H1 (cell line): ENCODE results near the gene DNAJC5G. TPM values are rescaled to one million over a fixed set of nuclear protein-coding genes. Genes with fewer than 3 reads are reported as not detected.

Experiments
- CTBP2 ChIP-seq: IDR thresholded peaks from 2 replicates; pipeline ENCODE4 v1.7.0; 2011; ENCODE audit warnings: borderline replicate concordance, mild to moderate bottlenecking, moderate library complexity, mixed read lengths, low read length; ENCODE audit not compliant: insufficient read depth, insufficient read length
- polyA plus RNA-seq, 7 experiments: library from polyadenylated mRNA; depleted of rRNA in 3 of 7; stranded (reverse) in 5 of 7; unstranded in 2 of 7; fragments of >200 nt in 5 of 7; fragments of 200-250 nt in 2 of 7; gene quantifications; 1 replicate in 5 of 7; 2 replicates in 1 of 7; 4 replicates in 1 of 7; pipeline versions ENCODE4 v1.2.1 to v1.2.3, GENCODE V29; 2011 to 2013; ENCODE audit warnings: missing spikeins in 2 of 7, mixed read lengths in 2 of 7
- total RNA-seq: library from RNA; stranded (reverse); fragmentation: NEBNext Ultra II Directional; extraction: Animal tissue kit (Norgen Biotek cat#: 25700); gene quantifications from 2 replicates; pipeline ENCODE4 v1.2.1, GENCODE V29; 2021

Gene DNAJC5G
- total and polyA plus RNA-seq, 2 of the 8 experiments (the other 6 are each of a cell fraction or from before 2014, with no cell fraction given), result 0.83 to 1.4 TPM

DNA sequence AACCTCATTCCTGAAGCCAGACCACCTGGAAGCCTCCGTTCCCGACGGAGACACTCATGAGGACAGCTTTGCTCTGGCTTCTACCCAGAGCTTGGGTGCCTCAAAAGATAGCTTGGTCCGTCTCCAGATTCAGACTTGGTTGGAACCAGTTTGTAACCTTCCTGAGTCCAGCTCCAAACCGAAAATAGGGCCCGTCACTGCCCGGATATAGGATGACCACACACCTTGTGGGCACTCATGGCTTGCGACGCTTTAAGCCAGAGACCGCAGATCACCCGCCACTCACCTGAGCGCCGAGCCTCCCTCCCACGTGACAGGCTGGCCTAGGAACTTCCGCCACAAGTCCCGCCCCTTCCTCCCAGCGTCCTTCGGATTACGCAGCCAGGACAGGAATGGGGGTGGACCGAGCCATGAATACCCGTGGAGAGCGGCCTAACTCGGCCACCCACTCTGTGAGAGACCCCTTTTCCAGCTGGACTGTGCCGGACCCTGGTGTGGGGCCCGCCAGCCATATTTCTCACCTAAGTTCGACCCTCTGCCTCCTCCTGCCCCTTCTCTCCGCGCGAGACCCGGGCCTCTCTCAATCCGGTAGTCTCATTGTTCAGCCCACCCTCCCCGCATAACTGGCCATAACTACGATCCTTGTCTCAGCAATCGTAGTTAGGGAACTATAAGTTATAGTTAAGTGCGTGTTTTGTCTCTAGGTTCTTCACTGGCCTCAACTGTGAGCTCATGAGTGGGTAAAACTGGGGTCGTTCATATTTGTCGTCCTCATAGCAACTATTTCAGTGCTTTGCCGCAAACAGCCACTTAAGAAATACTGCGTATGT, 47.7 kb downstream of the DNAJC5G start, which contains the start of gene MPV17 (continued):
- no peak for TF ChIP-seq CTBP2
